Measurements from ENCODE around the gene ACTRT2. TPM values are rescaled to one million over a fixed set of nuclear protein-coding genes. Genes with fewer than 3 reads are reported as not detected.
A peak's percentile ranks its signal among the peaks of the same experiment; 100 is the strongest.

ACTRT2 gene
- polyA plus RNA-seq, 1 experiment: not detected

- POLR2A ChIA-PET: no interaction called here
- CTCF ChIA-PET: interaction anchor here (1.2 kb wide), 1 partner anchor 253 kb away, joined by 3 read pairs; no protein-coding TSS in a partner anchor
- DNase-seq (ENCODE audit: low read depth): no peak
- no peaks in the 10 kb centered on the region for H3K36me3 ChIP-seq (ENCODE audit: control insufficient read depth, insufficient read depth, low read length)
- H3K4me3 ChIP-seq (ENCODE audit: low read depth, low read length): no peak overlapping the region
- TF ChIP-seq CTCF (IDR thresholded peaks at IDR 0.05; ENCODE audit: insufficient read depth, low read depth, low read length): no peak; the same call in 1 of the 2 replicates
- peaks cover 45% of the 10 kb centered on the region for H3K27me3 ChIP-seq (ENCODE audit: control insufficient read depth, insufficient read depth, low read length)
These were observed 45.0 kb downstream of the ACTRT2 start for GRCh38 chr1:3066250-3066711.

GRCh38 chr1:3066826-3067225 lies 45.6 kb downstream of the ACTRT2 start:
- H3K4me3 ChIP-seq (ENCODE audit: low read depth, low read length): no peak overlapping the region
- no peak for TF ChIP-seq CTCF (IDR thresholded peaks at IDR 0.05; ENCODE audit: insufficient read depth, low read depth, low read length)
- no peaks in the 10 kb centered on the region for H3K36me3 ChIP-seq (ENCODE audit: control insufficient read depth, insufficient read depth, low read length)
- ChIA-PET POLR2A (no interaction called here), CTCF (interaction anchor here (0.7 to 1.2 kb wide), 2 partner anchors 148 to 252 kb away, joined by 3 read pairs; no protein-coding TSS in a partner anchor)
- DNase-seq (ENCODE audit: low read depth): no peak
- H3K27me3 ChIP-seq (ENCODE audit: control insufficient read depth, insufficient read depth, low read length): peaks cover 47% of the 10 kb centered on the region

- TF ChIP-seq CTCF (IDR thresholded peaks at IDR 0.05; ENCODE audit: insufficient read depth, low read depth, low read length): no peak
- ChIA-PET CTCF (interaction anchor here (0.7 to 1.2 kb wide), 2 partner anchors 148 to 252 kb away, joined by 3 read pairs; no protein-coding TSS in a partner anchor), POLR2A (no interaction called here)
- no peak for DNase-seq (ENCODE audit: low read depth)
- Histone ChIP-seq H3K36me3 (ENCODE audit: control insufficient read depth, insufficient read depth, low read length) (no peaks in the 10 kb centered on the region), H3K27me3 (ENCODE audit: control insufficient read depth, insufficient read depth, low read length) (peaks cover 51% of the 10 kb centered on the region), H3K4me3 (ENCODE audit: low read depth, low read length) (no peak overlapping the region)
These were observed 46.0 kb downstream of the ACTRT2 start for GRCh38 chr1:3067301-3067670.

GRCh38 chr1:3067671-3068563 lies 46.6 kb downstream of the ACTRT2 start:
- DNase-seq (ENCODE audit: low read depth): no peak
- peaks cover 53% of the 10 kb centered on the region for H3K27me3 ChIP-seq (ENCODE audit: control insufficient read depth, insufficient read depth, low read length)
- POLR2A ChIA-PET: no interaction called here
- no peaks in the 10 kb centered on the region for H3K36me3 ChIP-seq (ENCODE audit: control insufficient read depth, insufficient read depth, low read length)
- no peak for TF ChIP-seq CTCF (IDR thresholded peaks at IDR 0.05; ENCODE audit: insufficient read depth, low read depth, low read length)
- CTCF ChIA-PET: interaction anchor here (0.7 to 1.2 kb wide), 2 partner anchors 149 to 251 kb away, joined by 3 read pairs; no protein-coding TSS in a partner anchor
- no peak overlapping the region for H3K4me3 ChIP-seq (ENCODE audit: low read depth, low read length)

- peak within 1 kb of the TSS; percentile 41 for H3K4me3 ChIP-seq (ENCODE audit: low read depth, low read length)
- peaks cover 50% of the 10 kb centered on the region for H3K27me3 ChIP-seq (ENCODE audit: control insufficient read depth, insufficient read depth, low read length)
- DNase-seq (ENCODE audit: low read depth): no peak
- ChIA-PET CTCF (no interaction called here), POLR2A (no interaction called here)
- H3K36me3 ChIP-seq (ENCODE audit: control insufficient read depth, insufficient read depth, low read length): no peaks in the 10 kb centered on the region
- no peak for TF ChIP-seq CTCF (IDR thresholded peaks at IDR 0.05; ENCODE audit: insufficient read depth, low read depth, low read length)
These were observed 47.5 kb downstream of the ACTRT2 start, which contains the start of gene PRDM16 for GRCh38 chr1:3068564-3069431. PRDM16 (plus strand) TSS chr1:3069203; CDS start chr1:3069260, 57 bp downstream.

Data from BJ (cell line).